CD4-positive, alpha-beta T cell (primary cell): ENCODE data around the gene GDPD2. TPM values are rescaled to one million over a fixed set of nuclear protein-coding genes. Genes with fewer than 3 reads are reported as not detected.

Source experiments
- ATAC-seq: fragments of 200-7000 bp; cut with Tn5 transposase; one replicate; pipeline ENCODE4 v1.10.0; 2022; ENCODE audit warnings: mild to moderate bottlenecking; ENCODE audit not compliant: poor library complexity
- CTCF ChIA-PET: fragments of 350-600 bp; sonication (Branson Sonifier 250); formaldehyde crosslinking; loops from one replicate; lab custom pipeline; 2021; ENCODE audit warnings: antibody characterized with exemption, inconsistent platforms; lab: Charles Lee
- POLR2A ChIA-PET: fragments of 350-600 bp; sonication (Branson Sonifier 250); formaldehyde crosslinking; loops from one replicate; lab custom pipeline; 2021; ENCODE audit warnings: antibody characterized with exemption, inconsistent platforms; lab: Charles Lee
- DNase-seq, 14 experiments: peaks; one replicate each; pipeline ENCODE4 v3.0.0-alpha.2; 2013 to 2020; ENCODE audit warnings: mixed read lengths in 2 of 14
- H3K27ac ChIP-seq, 2 donors: one replicate each; pipeline versions ENCODE4 v1.5.1 to v1.7.0; 2013; ENCODE audit warnings: low read length in 2 of 2, low read depth in 1 of 2, mild to moderate bottlenecking in 1 of 2
- H3K27me3 ChIP-seq, 2 experiments: 1 replicate in 1 of 2; 2 replicates in 1 of 2; pipeline versions ENCODE4 v1.6.1 to v1.7.0; 2013; ENCODE audit warnings: low read length in 2 of 2, control low read depth in 1 of 2, mild to moderate bottlenecking in 1 of 2, moderate library complexity in 1 of 2; ENCODE audit not compliant: insufficient read depth in 2 of 2, control insufficient read depth in 1 of 2
- H3K36me3 ChIP-seq: one replicate; pipeline ENCODE4 v1.6.1; 2013; ENCODE audit warnings: low read length, control low read depth; ENCODE audit not compliant: insufficient read depth
- H3K4me1 ChIP-seq: one replicate; pipeline ENCODE4 v1.6.1; 2013; ENCODE audit warnings: low read length, control low read depth; ENCODE audit not compliant: insufficient read depth
- H3K4me3 ChIP-seq: one replicate; pipeline ENCODE4 v1.5.1; 2013; ENCODE audit warnings: mild to moderate bottlenecking, low read length, moderate library complexity
- H3K9me3 ChIP-seq, 2 experiments: 1 replicate in 1 of 2; 2 replicates in 1 of 2; pipeline versions ENCODE4 v1.6.1 to v1.7.0; 2013; ENCODE audit warnings: low read length in 2 of 2, mild to moderate bottlenecking in 2 of 2, control low read depth in 1 of 2, moderate library complexity in 1 of 2; ENCODE audit not compliant: control insufficient read depth in 1 of 2, insufficient read depth in 1 of 2
- H3K27ac Mint-ChIP-seq: one replicate; pipeline ENCODE4 v1.8.0; 2020; ENCODE audit warnings: mixed read lengths
- H3K27me3 Mint-ChIP-seq: one replicate; pipeline ENCODE4 v1.8.0; 2021; ENCODE audit warnings: mixed read lengths
- H3K36me3 Mint-ChIP-seq: one replicate; pipeline ENCODE4 v1.8.0; 2021; ENCODE audit warnings: low read depth, mixed read lengths
- H3K4me1 Mint-ChIP-seq: one replicate; pipeline ENCODE4 v1.8.0; 2021; ENCODE audit warnings: low read depth, mixed read lengths
- H3K4me3 Mint-ChIP-seq: one replicate; pipeline ENCODE4 v1.8.0; 2020; ENCODE audit warnings: mild to moderate bottlenecking, mixed read lengths
- H3K9me3 Mint-ChIP-seq: one replicate; pipeline ENCODE4 v1.8.0; 2020; ENCODE audit warnings: mixed read lengths
- CTCF ChIP-seq: fragments of 200-600 bp; IDR thresholded peaks from one replicate; pipeline ENCODE4 v1.8.0; 2022; ENCODE audit warnings: antibody characterized with exemption, mild to moderate bottlenecking
- intact Hi-C, 2 experiments: fragments of 100-400 bp; cut with DNase I in 1 of 2; cut with micrococcal nuclease in 1 of 2; formaldehyde crosslinking; loops; one replicate each; pipeline versions ENCODE4 v1.15.1 to v1.9.0; 2023 to 2025; cut with DNase I, micrococcal nuclease
- total RNA-seq, 174 experiments: library from RNA in 2 of 174; stranded (reverse) in 2 of 174; gene quantifications; one replicate each; pipeline ENCODE4 v1.2.3 and lab custom pipeline; 2021 to 2026

The GDPD2 gene
- total RNA-seq, 2 experiments from 2014 or later, result not detected

DNA sequence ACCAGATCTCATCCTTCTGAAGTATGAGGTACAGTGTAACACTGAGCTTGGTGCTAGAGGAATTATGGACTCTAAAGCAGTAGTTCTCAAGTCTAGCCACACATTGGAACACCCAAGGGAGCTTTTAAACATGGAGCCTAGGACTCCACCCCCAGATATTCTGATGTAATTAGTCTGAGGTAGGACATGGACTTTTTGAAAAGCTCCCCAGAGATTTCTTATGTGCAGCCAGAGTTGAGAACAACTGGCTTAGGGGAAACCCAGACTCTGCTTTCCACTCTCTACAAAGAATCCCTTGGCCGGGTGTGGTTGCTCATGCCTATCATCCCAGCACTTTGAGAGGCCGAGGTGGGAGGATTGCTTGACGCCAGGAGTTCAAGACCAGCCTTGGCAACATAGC lies 11.6 kb upstream of the GDPD2 start:
- ATAC-seq (no peak), DNase-seq (no peak)
- ChIA-PET POLR2A (interaction anchor here (1.0 kb wide), 1 partner anchor 19 kb away, joined by 3 read pairs; no protein-coding TSS in a partner anchor), CTCF (no interaction called here)
- intact Hi-C loops, result no loop called here
- TF ChIP-seq CTCF, result no peak
- Mint-ChIP-seq H3K9me3 (no peaks in the 10 kb centered on the region), H3K27ac (no peak overlapping the region), H3K27me3 (no peaks in the 10 kb centered on the region), H3K36me3 (no peaks in the 10 kb centered on the region), H3K4me3 (no peak overlapping the region), H3K4me1 (no peaks in the 10 kb centered on the region)
- Histone ChIP-seq H3K27me3 (no peaks in the 10 kb centered on the region), H3K9me3 (no peaks in the 10 kb centered on the region), H3K27ac (no peak overlapping the region), H3K4me1 (no peaks in the 10 kb centered on the region), H3K36me3 (no peaks in the 10 kb centered on the region), H3K4me3 (no peak overlapping the region)

DNA sequence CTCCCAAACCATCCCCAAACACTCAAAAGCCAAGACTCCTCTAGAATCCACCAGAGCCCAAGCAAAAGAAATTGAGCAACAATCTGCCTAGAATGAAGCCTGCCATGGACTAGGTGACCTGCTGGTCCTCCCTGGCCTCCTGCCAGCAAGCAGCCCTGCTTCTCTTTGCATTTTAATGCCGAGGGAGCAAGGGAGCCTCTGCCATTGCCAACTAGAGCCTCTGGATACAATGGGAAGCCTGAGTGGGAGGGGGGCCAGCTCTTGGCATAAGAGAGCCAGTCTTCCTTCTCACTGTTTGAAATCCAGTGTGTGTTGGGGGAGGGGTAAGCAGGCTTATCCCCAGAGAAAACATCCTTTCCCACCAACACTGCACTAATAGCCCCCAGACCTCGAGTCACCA lies 1.5 kb upstream of the GDPD2 start:
- Mint-ChIP-seq H3K9me3 (no peaks in the 10 kb centered on the region), H3K4me3 (no peak overlapping the region), H3K27ac (no peak overlapping the region), H3K36me3 (no peaks in the 10 kb centered on the region), H3K27me3 (no peaks in the 10 kb centered on the region), H3K4me1 (no peaks in the 10 kb centered on the region)
- Histone ChIP-seq H3K36me3 (no peaks in the 10 kb centered on the region), H3K27me3 (no peaks in the 10 kb centered on the region), H3K4me3 (no peak overlapping the region), H3K9me3 (no peaks in the 10 kb centered on the region), H3K27ac (no peak overlapping the region), H3K4me1 (no peaks in the 10 kb centered on the region)
- no peak for ATAC-seq
- POLR2A ChIA-PET, result no interaction called here
- DNase-seq, result no peak
- intact Hi-C loops, result no loop called here
- TF ChIP-seq CTCF, result no peak
- CTCF ChIA-PET, result no interaction called here

- no peak overlapping the region for H3K4me3 ChIP-seq
- ChIA-PET CTCF (interaction anchor here (2.0 kb wide), 1 partner anchor 9 kb away, joined by 7 read pairs; no protein-coding TSS in a partner anchor), POLR2A (interaction anchor here (1.5 kb wide), 1 partner anchor 25 kb away, joined by 5 read pairs; no protein-coding TSS in a partner anchor)
- Mint-ChIP-seq H3K27me3 (no peaks in the 10 kb centered on the region), H3K4me3 (no peak overlapping the region), H3K9me3 (no peaks in the 10 kb centered on the region), H3K36me3 (no peaks in the 10 kb centered on the region), H3K4me1 (no peaks in the 10 kb centered on the region), H3K27ac (no peak overlapping the region)
- ATAC-seq (no peak), DNase-seq (no peak)
- no peaks in the 10 kb centered on the region for H3K36me3 ChIP-seq
- no peaks in the 10 kb centered on the region for H3K4me1 ChIP-seq
- H3K27ac ChIP-seq, result no peak overlapping the region
- intact Hi-C loops, result no loop called here
- no peaks in the 10 kb centered on the region for H3K27me3 ChIP-seq
- no peak for TF ChIP-seq CTCF
- no peaks in the 10 kb centered on the region for H3K9me3 ChIP-seq
These were observed 992 bp downstream of the GDPD2 start for GRCh38 chrX:70423936-70424675.
